IMR-90 (cell line): Measurements from ENCODE around the gene CGB1. TPM values are rescaled to one million over a fixed set of nuclear protein-coding genes. Genes with fewer than 3 reads are reported as not detected.

Source experiments
- ATAC-seq: fragments of 200-7000 bp; cut with Tn5 transposase; 2 replicates; pipeline ENCODE4 v1.9.1; 2020; ENCODE audit warnings: low read depth, mild to moderate bottlenecking, moderate library complexity
- BruUV-seq: library from RNA; stranded (reverse); fragments of 400-500 nt; replicated peaks from 2 replicates; lab custom pipeline; 2021; lab: Mats Ljungman, UMichigan
- CTCF ChIA-PET: fragments of 300-600 bp; formaldehyde crosslinking; extraction: SDS; loops from one replicate; lab custom pipeline; 2021; ENCODE audit warnings: antibody characterized with exemption; lab: Yijun Ruan, JAX
- POLR2A ChIA-PET: fragments of 300-600 bp; sonication (Branson Sonifier 250); formaldehyde crosslinking; loops from one replicate; lab custom pipeline; 2022; ENCODE audit warnings: antibody characterized with exemption; ENCODE audit not compliant: unreplicated experiment; lab: Charles Lee
- DNase-seq: peaks from one replicate; pipeline ENCODE4 v3.0.0; 2013
- H2AFZ ChIP-seq: replicated peaks from 2 replicates; pipeline ENCODE3; 2013; ENCODE audit warnings: low read length, mild to moderate bottlenecking; ENCODE audit not compliant: poor library complexity
- H2AK5ac ChIP-seq: 2 replicates; pipeline ENCODE4 v1.6.1; 2013; ENCODE audit warnings: low read depth, low read length, inconsistent platforms
- H2AK9ac ChIP-seq: replicated peaks from 2 replicates; pipeline ENCODE3; 2013; ENCODE audit warnings: mild to moderate bottlenecking, low read depth, low read length, moderate library complexity; ENCODE audit not compliant: poor library complexity
- H2BK120ac ChIP-seq: 2 replicates; pipeline ENCODE4 v1.6.1; 2013; ENCODE audit warnings: low read depth, low read length, inconsistent platforms
- H2BK15ac ChIP-seq: 3 replicates; pipeline ENCODE4 v1.6.1; 2013; ENCODE audit warnings: low read depth, low read length, inconsistent platforms
- H2BK20ac ChIP-seq: 2 replicates; pipeline ENCODE4 v1.6.1; 2013; ENCODE audit warnings: low read depth, mild to moderate bottlenecking, inconsistent platforms, low read length, moderate library complexity
- H2BK5ac ChIP-seq: 2 replicates; pipeline ENCODE4 v1.6.1; 2013; ENCODE audit warnings: mild to moderate bottlenecking, low read depth, low read length, inconsistent platforms; ENCODE audit not compliant: poor library complexity, severe bottlenecking
- H3K14ac ChIP-seq: replicated peaks from 2 replicates; pipeline ENCODE4 v1.6.1; 2013; ENCODE audit warnings: low read depth, low read length, inconsistent platforms
- H3K18ac ChIP-seq: 2 replicates; pipeline ENCODE4 v1.6.1; 2013; ENCODE audit warnings: low read depth, low read length, control low read depth
- H3K23ac ChIP-seq: 2 replicates; pipeline ENCODE4 v1.6.1; 2013; ENCODE audit warnings: low read depth, low read length, inconsistent platforms
- H3K27ac ChIP-seq: 2 replicates; pipeline ENCODE4 v1.5.1; 2013; ENCODE audit warnings: mild to moderate bottlenecking, control low read depth, low read length; ENCODE audit not compliant: insufficient read depth
- H3K27me3 ChIP-seq: 2 replicates; pipeline ENCODE4 v1.6.1; 2013; ENCODE audit warnings: low read length; ENCODE audit not compliant: control insufficient read depth, insufficient read depth
- H3K36me3 ChIP-seq: 2 replicates; pipeline ENCODE4 v1.6.1; 2013; ENCODE audit warnings: low read length, mixed read lengths; ENCODE audit not compliant: control insufficient read depth, insufficient read depth
- H3K4ac ChIP-seq: 2 replicates; pipeline ENCODE4 v1.6.1; 2013; ENCODE audit warnings: low read depth, low read length, inconsistent platforms
- H3K4me1 ChIP-seq: 2 replicates; pipeline ENCODE4 v1.6.1; 2013; ENCODE audit warnings: low read length, mixed read lengths; ENCODE audit not compliant: control insufficient read depth, insufficient read depth
- H3K4me2 ChIP-seq: 2 replicates; pipeline ENCODE4 v1.6.1; 2013; ENCODE audit warnings: low read depth, mild to moderate bottlenecking, control low read depth, low read length, moderate library complexity
- H3K4me3 ChIP-seq: 2 replicates; pipeline ENCODE4 v1.5.1; 2013; ENCODE audit warnings: low read depth, mild to moderate bottlenecking, control low read depth, low read length, moderate library complexity; ENCODE audit not compliant: insufficient read depth
- H3K56ac ChIP-seq: 2 replicates; pipeline ENCODE4 v1.6.1; 2013; ENCODE audit warnings: low read length, inconsistent platforms; ENCODE audit not compliant: insufficient read depth; ENCODE audit errors: extremely low read depth
- H3K79me1 ChIP-seq, 2 experiments: 2 replicates each; pipeline ENCODE4 v1.6.1; 2013; ENCODE audit warnings: low read length in 2 of 2, inconsistent platforms in 1 of 2, low read depth in 1 of 2
- H3K9ac ChIP-seq: 2 replicates; pipeline ENCODE4 v1.6.1; 2013; ENCODE audit warnings: low read depth, low read length, control low read depth
- H3K9me1 ChIP-seq: 2 replicates; pipeline ENCODE4 v1.6.1; 2013; ENCODE audit warnings: low read length, inconsistent platforms; ENCODE audit not compliant: insufficient read depth
- H3K9me3 ChIP-seq: 2 replicates; pipeline ENCODE4 v1.6.1; 2013; ENCODE audit warnings: low read length; ENCODE audit not compliant: control insufficient read depth, insufficient read depth
- H4K20me1 ChIP-seq: 2 replicates; pipeline ENCODE4 v1.6.1; 2013; ENCODE audit warnings: low read length, inconsistent platforms; ENCODE audit not compliant: insufficient read depth
- H4K5ac ChIP-seq: 2 replicates; pipeline ENCODE4 v1.6.1; 2013; ENCODE audit warnings: mild to moderate bottlenecking, low read depth, low read length, control low read depth
- H4K8ac ChIP-seq, 2 experiments: 2 replicates each; pipeline ENCODE4 v1.6.1; 2013; ENCODE audit warnings: low read depth in 2 of 2, low read length in 2 of 2, control low read depth in 1 of 2, inconsistent platforms in 1 of 2
- H4K91ac ChIP-seq: 2 replicates; pipeline ENCODE4 v1.6.1; 2013; ENCODE audit warnings: low read depth, low read length, inconsistent platforms; ENCODE audit not compliant: insufficient read depth
- BHLHE40 ChIP-seq: fragments of 150-350 bp; IDR thresholded peaks from 2 replicates; pipeline ENCODE4 v1.6.1; 2016; ENCODE audit warnings: mild to moderate bottlenecking, low read depth, low read length
- CHD1 ChIP-seq: IDR thresholded peaks from 2 replicates; pipeline ENCODE4 v1.6.1; 2012; ENCODE audit warnings: low read depth, low read length, improper control_type of control experiment
- ELK1 ChIP-seq: fragments of 150-350 bp; IDR thresholded peaks from 2 replicates; pipeline ENCODE4 v1.6.1; 2016; ENCODE audit warnings: low read depth, mild to moderate bottlenecking, low read length, moderate library complexity, borderline replicate concordance
- FOS ChIP-seq: fragments of 150-350 bp; IDR thresholded peaks from 2 replicates; pipeline ENCODE4 v1.6.1; 2016; ENCODE audit warnings: low read depth, low read length
- MAFK ChIP-seq: IDR thresholded peaks from 2 replicates; pipeline ENCODE4 v1.6.1; 2012; ENCODE audit warnings: low read depth, low read length, improper control_type of control experiment
- MXI1 ChIP-seq: IDR thresholded peaks from 2 replicates; pipeline ENCODE4 v1.6.1; 2012; ENCODE audit warnings: low read depth, mild to moderate bottlenecking, low read length, moderate library complexity, borderline replicate concordance
- NFE2L2 ChIP-seq: fragments of 150-350 bp; IDR thresholded peaks from 2 replicates; pipeline ENCODE4 v1.6.1; 2016; ENCODE audit warnings: low read depth, mild to moderate bottlenecking, low read length
- POLR2A ChIP-seq: IDR thresholded peaks from 2 replicates; pipeline ENCODE4 v1.6.1; 2012; ENCODE audit warnings: mild to moderate bottlenecking, low read depth, low read length
- RAD21 ChIP-seq: IDR thresholded peaks from 2 replicates; pipeline ENCODE4 v1.6.1; 2012; ENCODE audit warnings: low read length, improper control_type of control experiment
- RCOR1 ChIP-seq: IDR thresholded peaks from 2 replicates; pipeline ENCODE4 v1.6.1; 2012; ENCODE audit warnings: mild to moderate bottlenecking, low read length, improper control_type of control experiment; ENCODE audit not compliant: insufficient replicate concordance
- RFX5 ChIP-seq: IDR thresholded peaks from 2 replicates; pipeline ENCODE4 v1.8.0; 2012; ENCODE audit warnings: low read depth, mild to moderate bottlenecking, low read length, moderate library complexity
- SMC3 ChIP-seq: fragments of 150-350 bp; IDR thresholded peaks from 2 replicates; pipeline ENCODE4 v1.6.1; 2016; ENCODE audit warnings: low read depth, mild to moderate bottlenecking, antibody characterized with exemption, low read length, moderate library complexity
- WGBS, 2 experiments: methylation state at CpG; one replicate each; pipeline versions ENCODE4 v1.1.5 to v1.1.7; 2013; ENCODE audit warnings: missing lambda C conversion rate in 2 of 2; ENCODE audit not compliant: insufficient read length in 1 of 2; ENCODE audit errors: extremely low coverage in 2 of 2; 5-methylcytosine and 5-hydroxymethylcytosine counted together
- dilution Hi-C: fragments of 300-500 bp; cut with HindIII; formaldehyde crosslinking; loops from one replicate; pipeline ENCODE4 v1.14.3; 2018; ENCODE audit warnings: low sequenced_read_pairs; ENCODE audit not compliant: unreplicated experiment
- in situ Hi-C: fragments of 300-500 bp; cut with MboI; formaldehyde crosslinking; loops from 3 replicates; pipeline ENCODE4 v1.14.3; 2019; ENCODE audit warnings: low sequenced_read_pairs, inconsistent platforms, mixed read lengths
- intact Hi-C: fragments of 100-400 bp; cut with micrococcal nuclease; formaldehyde crosslinking; loops from 2 replicates; pipeline ENCODE4 v1.10.0; 2022
- polyA plus RNA-seq, 3 experiments: library from polyadenylated mRNA; depleted of rRNA; stranded (reverse); fragments of >200 nt; gene quantifications; 2 replicates each; pipeline ENCODE4 v1.2.3, GENCODE V29; 2012; ENCODE audit warnings: low replicate concordance in 1 of 3
- total RNA-seq: library from RNA; depleted of rRNA; stranded (reverse); fragments of >200 nt; gene quantifications from 2 replicates; pipeline ENCODE4 v1.2.3, GENCODE V29; 2012
- TF ChIP-seq, protein P1 (sequence below): conservative IDR thresholded peaks from 2 replicates; pipeline ENCODE4 v1.5.1; 2012; ENCODE audit warnings: mild to moderate bottlenecking, low read depth, low read length, improper control_type of control experiment
- TF ChIP-seq, protein P2 (sequence below): fragments of 150-350 bp; IDR thresholded peaks from 2 replicates; pipeline ENCODE4 v1.6.1; 2017; ENCODE audit warnings: mild to moderate bottlenecking, antibody characterized with exemption, low read length, low read depth

CGB1 gene
- total and polyA plus RNA-seq, 2 of the 4 experiments (the other 2 are of a cell fraction), result not detected

GRCh38 chr19:49004133-49004532 lies 32.6 kb downstream of the CGB1 start:
- Histone ChIP-seq H4K8ac (no peak overlapping the region), H3K79me1 (peaks cover 0 to 28% of the 10 kb centered on the region in 2 experiments; a peak in 3 of 4 replicates), H3K4me1 (no peaks in the 10 kb centered on the region), H4K91ac (no peak overlapping the region), H3K4me3 (no peak overlapping the region), H3K4me2 (no peak overlapping the region), H3K18ac (no peak overlapping the region), H2AK5ac (no peak overlapping the region), H2AK9ac (no peak overlapping the region), H2BK120ac (no peak overlapping the region), H3K9me3 (no peaks in the 10 kb centered on the region), H3K9ac (no peak overlapping the region), H3K27me3 (no peaks in the 10 kb centered on the region), H3K9me1 (no peaks in the 10 kb centered on the region; the same call in 1 of the 2 replicates), H4K20me1 (peaks cover 9% of the 10 kb centered on the region), H4K5ac (no peak overlapping the region), H3K36me3 (peaks cover 36% of the 10 kb centered on the region), H3K23ac (no peak overlapping the region), H2AFZ (no peak overlapping the region), H2BK20ac (no peak overlapping the region), H3K14ac (no peak overlapping the region), H3K27ac (no peak overlapping the region), H3K56ac (no peak overlapping the region), H3K4ac (no peak overlapping the region), H2BK15ac (no peak overlapping the region), H2BK5ac (no peak overlapping the region)
- no TSS peak for BruUV-seq
- in situ Hi-C loops, result no loop called here
- DNase-seq, result no peak
- ATAC-seq, result no peak
- TF ChIP-seq MAFK (no peak), FOS (no peak), MXI1 (no peak), BHLHE40 (no peak), CHD1 (no peak), RCOR1 (no peak), RFX5 (no peak), NFE2L2 (no peak), SMC3 (no peak), ELK1 (no peak), RAD21 (no peak), POLR2A (no peak)
- TF ChIP-seq, protein P1, sequence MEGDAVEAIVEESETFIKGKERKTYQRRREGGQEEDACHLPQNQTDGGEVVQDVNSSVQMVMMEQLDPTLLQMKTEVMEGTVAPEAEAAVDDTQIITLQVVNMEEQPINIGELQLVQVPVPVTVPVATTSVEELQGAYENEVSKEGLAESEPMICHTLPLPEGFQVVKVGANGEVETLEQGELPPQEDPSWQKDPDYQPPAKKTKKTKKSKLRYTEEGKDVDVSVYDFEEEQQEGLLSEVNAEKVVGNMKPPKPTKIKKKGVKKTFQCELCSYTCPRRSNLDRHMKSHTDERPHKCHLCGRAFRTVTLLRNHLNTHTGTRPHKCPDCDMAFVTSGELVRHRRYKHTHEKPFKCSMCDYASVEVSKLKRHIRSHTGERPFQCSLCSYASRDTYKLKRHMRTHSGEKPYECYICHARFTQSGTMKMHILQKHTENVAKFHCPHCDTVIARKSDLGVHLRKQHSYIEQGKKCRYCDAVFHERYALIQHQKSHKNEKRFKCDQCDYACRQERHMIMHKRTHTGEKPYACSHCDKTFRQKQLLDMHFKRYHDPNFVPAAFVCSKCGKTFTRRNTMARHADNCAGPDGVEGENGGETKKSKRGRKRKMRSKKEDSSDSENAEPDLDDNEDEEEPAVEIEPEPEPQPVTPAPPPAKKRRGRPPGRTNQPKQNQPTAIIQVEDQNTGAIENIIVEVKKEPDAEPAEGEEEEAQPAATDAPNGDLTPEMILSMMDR, result no peak
- TF ChIP-seq, protein P2, sequence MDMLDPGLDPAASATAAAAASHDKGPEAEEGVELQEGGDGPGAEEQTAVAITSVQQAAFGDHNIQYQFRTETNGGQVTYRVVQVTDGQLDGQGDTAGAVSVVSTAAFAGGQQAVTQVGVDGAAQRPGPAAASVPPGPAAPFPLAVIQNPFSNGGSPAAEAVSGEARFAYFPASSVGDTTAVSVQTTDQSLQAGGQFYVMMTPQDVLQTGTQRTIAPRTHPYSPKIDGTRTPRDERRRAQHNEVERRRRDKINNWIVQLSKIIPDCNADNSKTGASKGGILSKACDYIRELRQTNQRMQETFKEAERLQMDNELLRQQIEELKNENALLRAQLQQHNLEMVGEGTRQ, result no peak
- intact Hi-C loops, result no loop called here
- POLR2A ChIA-PET, result interaction anchor here (0.7 kb wide), 1 partner anchor 279 kb away, joined by 4 read pairs; no protein-coding TSS in a partner anchor
- CTCF ChIA-PET, result interaction anchor here (1.9 kb wide), 1 partner anchor 11 kb away, joined by 5 read pairs; the partner anchor contains the start of genes GYS1 and RUVBL2
- 100% methylated on average over 5 of the region's 15 CpGs; no CpG with 5 or more reads in 1 of the 2 experiments for WGBS, 2 experiments
- dilution Hi-C loops, result no loop called here
